ENCODE data around the gene KANK3. TPM values are rescaled to one million over a fixed set of nuclear protein-coding genes. Genes with fewer than 3 reads are reported as not detected.

KANK3 gene
- total and polyA plus RNA-seq, 2 of the 8 experiments (the other 6 are each of a cell fraction or from before 2014, with no cell fraction given): 2.5 to 4.2 TPM

DNA sequence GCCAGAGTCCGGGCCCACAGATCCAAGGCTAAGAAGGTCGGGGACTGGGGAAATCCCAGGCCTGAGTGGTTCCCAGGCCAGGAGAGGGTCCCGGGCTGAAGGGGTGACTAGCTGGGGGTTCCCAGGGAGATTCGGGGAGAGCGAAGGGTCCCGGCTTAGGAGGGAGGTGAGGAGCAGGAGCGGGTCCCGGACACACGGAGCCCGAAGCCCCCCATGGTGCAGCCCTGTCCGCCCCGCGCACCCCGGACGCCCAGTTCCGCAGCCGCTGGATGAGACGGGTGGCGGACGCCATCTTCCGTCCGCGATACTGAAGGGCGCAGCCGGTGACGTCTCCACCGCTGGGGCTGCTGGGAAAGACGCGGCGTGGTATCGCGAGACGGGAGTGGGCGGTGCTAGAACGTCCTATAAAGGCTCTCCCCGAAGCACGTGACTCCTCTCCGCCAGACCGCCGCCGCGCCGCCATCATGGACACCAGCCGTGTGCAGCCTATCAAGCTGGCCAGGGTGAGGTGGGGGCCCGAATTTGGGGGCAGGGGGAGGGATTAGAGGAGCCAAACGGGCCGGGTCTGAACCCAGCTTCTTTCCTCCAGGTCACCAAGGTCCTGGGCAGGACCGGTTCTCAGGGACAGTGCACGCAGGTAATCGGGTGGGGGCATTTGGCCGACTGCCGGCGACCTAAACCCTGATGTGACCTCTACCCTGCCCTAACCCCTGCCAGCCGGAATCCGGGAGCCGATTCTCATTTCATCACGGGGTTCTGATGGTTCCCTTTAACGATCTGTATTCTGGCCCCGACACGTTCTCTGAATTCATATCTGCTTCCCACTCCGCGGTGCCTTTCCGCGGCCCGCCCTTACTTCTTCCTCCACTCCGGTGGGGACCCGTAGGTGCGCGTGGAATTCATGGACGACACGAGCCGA, 21.7 kb downstream of the KANK3 start, which contains the start of the genes NDUFA7 and RPS28 (continued):
- TF ChIP-seq EGR1 (IDR thresholded peaks at IDR 0.05; ENCODE audit: borderline replicate concordance, low read depth, low read length) (no peak), NANOG (IDR thresholded peaks at IDR 0.05; ENCODE audit: insufficient read depth, low read depth, low read length, poor library complexity, severe bottlenecking) (peak; percentile 28), RAD21 (IDR thresholded peaks at IDR 0.05 in 1 of 2, conservative IDR thresholded peaks at IDR 0.05 in 1 of 2; ENCODE audit: low read depth in 2 of 2, low read length in 2 of 2) (peak; percentile 19 to 41; a peak in 2 of 4 replicates), MAFK (IDR thresholded peaks at IDR 0.05; ENCODE audit: low read depth, low read length) (no peak), CREB1 (IDR thresholded peaks at IDR 0.05) (peak; percentile 98), KDM1A (IDR thresholded peaks at IDR 0.05; ENCODE audit: borderline replicate concordance, low read length) (no peak), HDAC6 (IDR thresholded peaks at IDR 0.05; ENCODE audit: low read depth, low read length) (no peak), TEAD4 (IDR thresholded peaks at IDR 0.05; ENCODE audit: low read depth, low read length) (no peak), JUND (IDR thresholded peaks at IDR 0.05; ENCODE audit: low read length) (peak; percentile 51), RFX5 (IDR thresholded peaks at IDR 0.05; ENCODE audit: borderline replicate concordance, low read depth, low read length) (no peak), BCL11A (IDR thresholded peaks at IDR 0.05; ENCODE audit: low read depth in 2 of 2, low read length in 2 of 2) (no peak), SP2 (IDR thresholded peaks at IDR 0.05; ENCODE audit: low read length) (no peak), JUN (IDR thresholded peaks at IDR 0.05; ENCODE audit: low read depth, low read length) (no peak), KDM4A (IDR thresholded peaks at IDR 0.05; ENCODE audit: low read depth, low read length, severe bottlenecking) (peak; percentile 99), RNF2 (IDR thresholded peaks at IDR 0.05; ENCODE audit: borderline replicate concordance, low read depth, low read length, missing control alignments, poor library complexity, severe bottlenecking) (no peak), EZH2 (IDR thresholded peaks at IDR 0.05; ENCODE audit: low read depth, low read length, severe bottlenecking) (no peak)
- TF ChIP-seq, protein P1, sequence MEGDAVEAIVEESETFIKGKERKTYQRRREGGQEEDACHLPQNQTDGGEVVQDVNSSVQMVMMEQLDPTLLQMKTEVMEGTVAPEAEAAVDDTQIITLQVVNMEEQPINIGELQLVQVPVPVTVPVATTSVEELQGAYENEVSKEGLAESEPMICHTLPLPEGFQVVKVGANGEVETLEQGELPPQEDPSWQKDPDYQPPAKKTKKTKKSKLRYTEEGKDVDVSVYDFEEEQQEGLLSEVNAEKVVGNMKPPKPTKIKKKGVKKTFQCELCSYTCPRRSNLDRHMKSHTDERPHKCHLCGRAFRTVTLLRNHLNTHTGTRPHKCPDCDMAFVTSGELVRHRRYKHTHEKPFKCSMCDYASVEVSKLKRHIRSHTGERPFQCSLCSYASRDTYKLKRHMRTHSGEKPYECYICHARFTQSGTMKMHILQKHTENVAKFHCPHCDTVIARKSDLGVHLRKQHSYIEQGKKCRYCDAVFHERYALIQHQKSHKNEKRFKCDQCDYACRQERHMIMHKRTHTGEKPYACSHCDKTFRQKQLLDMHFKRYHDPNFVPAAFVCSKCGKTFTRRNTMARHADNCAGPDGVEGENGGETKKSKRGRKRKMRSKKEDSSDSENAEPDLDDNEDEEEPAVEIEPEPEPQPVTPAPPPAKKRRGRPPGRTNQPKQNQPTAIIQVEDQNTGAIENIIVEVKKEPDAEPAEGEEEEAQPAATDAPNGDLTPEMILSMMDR (IDR thresholded peaks at IDR 0.05; ENCODE audit: control extremely low read depth in 1 of 3, insufficient read depth in 1 of 3, low read depth in 1 of 3, low read length in 3 of 3): peak in 1 of 3 experiments; percentile 18; a peak in 1 of 4 replicates
- TF ChIP-seq, protein P2, sequence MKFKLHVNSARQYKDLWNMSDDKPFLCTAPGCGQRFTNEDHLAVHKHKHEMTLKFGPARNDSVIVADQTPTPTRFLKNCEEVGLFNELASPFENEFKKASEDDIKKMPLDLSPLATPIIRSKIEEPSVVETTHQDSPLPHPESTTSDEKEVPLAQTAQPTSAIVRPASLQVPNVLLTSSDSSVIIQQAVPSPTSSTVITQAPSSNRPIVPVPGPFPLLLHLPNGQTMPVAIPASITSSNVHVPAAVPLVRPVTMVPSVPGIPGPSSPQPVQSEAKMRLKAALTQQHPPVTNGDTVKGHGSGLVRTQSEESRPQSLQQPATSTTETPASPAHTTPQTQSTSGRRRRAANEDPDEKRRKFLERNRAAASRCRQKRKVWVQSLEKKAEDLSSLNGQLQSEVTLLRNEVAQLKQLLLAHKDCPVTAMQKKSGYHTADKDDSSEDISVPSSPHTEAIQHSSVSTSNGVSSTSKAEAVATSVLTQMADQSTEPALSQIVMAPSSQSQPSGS (IDR thresholded peaks at IDR 0.05; ENCODE audit: low read length): peak; percentile 89
